Activated CD4-positive, alpha-beta T cell treated with anti-CD3 and anti-CD28 coated beads for 1 hour (primary cell): ENCODE measurements around the gene SOBP.
"Not testable (repeated sequence)": the region's sequence is repeated elsewhere in the genome, so short reads cannot be mapped to it uniquely, and the experiment has no call there.

Source experiments
- DNase-seq: peaks from one replicate; pipeline ENCODE4 v3.0.0-alpha.2; 2020

The SOBP gene

GRCh38 chr6:107490566-107491137, 735 bp downstream of the SOBP start:
- DNase-seq: no peak

DNA sequence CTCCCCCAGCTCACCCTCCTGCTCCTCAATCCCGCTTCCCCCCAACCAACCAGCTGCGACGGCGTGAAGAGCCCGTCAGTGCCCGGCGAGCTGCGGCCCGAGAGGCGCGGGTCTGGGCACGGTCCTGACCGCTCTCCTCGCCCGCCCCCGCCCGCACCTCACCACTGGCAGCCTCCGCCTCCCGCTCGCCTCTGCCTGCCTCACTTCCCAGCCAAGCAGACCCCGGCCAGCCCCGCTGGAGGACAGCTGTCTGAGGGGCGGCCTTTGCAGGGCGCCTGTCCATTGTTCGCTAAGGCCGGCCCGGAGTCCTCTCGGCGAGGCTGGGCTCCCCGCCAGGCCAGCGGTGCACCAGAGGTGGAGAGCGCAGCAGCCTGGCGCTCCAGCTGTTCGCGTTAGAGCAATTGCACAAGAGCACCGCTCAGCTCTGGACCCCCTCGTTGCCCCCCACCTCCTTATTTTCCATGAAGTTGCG, 1.3 kb downstream of the SOBP start:
- no peak for DNase-seq

- no peak for DNase-seq
These were observed 2.1 kb downstream of the SOBP start for GRCh38 chr6:107491760-107492660.

- no peak for DNase-seq
These were observed 3.5 kb downstream of the SOBP start for GRCh38 chr6:107493158-107494057.

DNA sequence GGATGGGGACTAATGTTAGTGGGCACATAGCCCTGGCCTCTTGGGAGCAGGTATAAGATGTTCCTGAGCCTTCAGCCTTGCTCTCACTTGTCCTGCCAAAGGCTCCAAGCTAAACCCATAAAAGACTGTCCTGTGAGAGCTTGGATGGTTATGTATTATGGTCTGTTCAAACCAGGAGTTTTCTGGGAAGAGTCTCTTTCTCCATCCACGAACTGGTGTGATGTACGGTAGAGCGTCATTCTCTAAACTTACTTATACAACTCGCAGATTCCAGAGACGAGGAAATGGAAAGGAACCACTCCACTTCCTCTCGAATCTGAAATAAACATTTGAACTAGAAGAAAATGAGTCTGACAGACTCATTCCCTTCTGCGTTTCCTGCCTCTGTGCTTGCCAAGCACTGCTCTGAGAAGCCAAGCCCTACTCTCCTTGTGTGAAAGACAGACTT, 5.3 kb downstream of the SOBP start:
- no peak for DNase-seq

- no peak for DNase-seq
These were observed 6.1 kb downstream of the SOBP start for GRCh38 chr6:107495971-107496370.

DNA sequence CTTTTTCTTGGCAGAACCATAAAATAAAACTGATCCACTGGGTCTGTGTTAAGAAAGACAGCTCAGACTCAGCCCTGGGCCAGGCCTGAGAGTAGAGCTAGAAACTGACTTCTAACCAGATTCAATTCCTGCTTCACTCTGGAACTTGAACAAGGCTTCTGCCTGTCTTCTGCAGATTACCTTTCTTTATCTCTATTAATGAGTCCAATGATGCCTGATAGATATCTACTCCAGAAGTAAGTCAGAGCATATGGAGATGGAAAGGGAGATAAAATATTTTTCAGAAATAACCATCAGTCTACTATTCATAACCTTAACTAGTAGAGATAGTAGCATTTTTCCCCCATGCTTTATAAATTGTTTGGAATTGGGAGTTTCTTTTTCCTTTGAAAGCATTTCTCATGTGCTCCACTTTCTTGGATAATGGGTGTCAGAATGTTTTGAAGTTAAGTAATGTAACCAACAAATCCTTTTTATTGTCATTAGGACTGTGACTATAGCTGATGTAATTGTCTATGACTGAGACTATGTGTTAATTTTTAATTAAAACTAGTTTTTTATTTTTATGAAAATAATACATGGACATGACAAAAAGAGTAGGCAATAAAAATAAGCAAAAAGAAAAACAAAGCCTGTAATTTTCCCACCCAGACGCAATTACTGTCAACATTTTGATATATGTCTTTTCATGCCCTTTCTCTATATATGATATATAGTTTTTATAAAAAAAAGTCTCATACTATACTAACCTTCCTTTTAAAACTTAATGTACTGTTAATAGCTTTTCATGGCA, 7.2 kb downstream of the SOBP start:
- DNase-seq: no peak

- DNase-seq: no peak
These were observed 14.5 kb downstream of the SOBP start for GRCh38 chr6:107504270-107505026.

- DNase-seq: no peak
These were observed 16.2 kb downstream of the SOBP start for GRCh38 chr6:107506145-107506544.

- no peak for DNase-seq
These were observed 19.6 kb downstream of the SOBP start for GRCh38 chr6:107509506-107509905.

DNA sequence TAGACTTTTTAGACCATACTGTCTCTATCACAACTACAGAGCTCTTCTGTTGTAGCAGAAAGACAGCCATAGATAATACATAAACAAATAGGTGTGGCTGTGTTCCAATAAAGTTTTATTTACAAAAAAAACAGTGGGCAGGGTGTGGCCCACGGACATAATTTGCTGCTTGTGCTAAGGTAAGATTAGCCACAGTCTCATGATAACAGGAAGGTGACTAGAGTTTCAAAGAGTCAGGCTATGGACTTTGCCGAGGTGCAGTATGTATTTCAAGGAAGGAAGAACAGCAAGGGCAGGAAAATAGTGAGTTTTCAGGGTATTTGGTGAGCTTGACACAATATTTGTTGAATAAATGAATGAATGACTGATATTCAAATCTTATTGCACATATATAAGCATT, 20.2 kb downstream of the SOBP start:
- no peak for DNase-seq

- DNase-seq: no peak
These were observed 21.6 kb downstream of the SOBP start for GRCh38 chr6:107511511-107511993.

DNA sequence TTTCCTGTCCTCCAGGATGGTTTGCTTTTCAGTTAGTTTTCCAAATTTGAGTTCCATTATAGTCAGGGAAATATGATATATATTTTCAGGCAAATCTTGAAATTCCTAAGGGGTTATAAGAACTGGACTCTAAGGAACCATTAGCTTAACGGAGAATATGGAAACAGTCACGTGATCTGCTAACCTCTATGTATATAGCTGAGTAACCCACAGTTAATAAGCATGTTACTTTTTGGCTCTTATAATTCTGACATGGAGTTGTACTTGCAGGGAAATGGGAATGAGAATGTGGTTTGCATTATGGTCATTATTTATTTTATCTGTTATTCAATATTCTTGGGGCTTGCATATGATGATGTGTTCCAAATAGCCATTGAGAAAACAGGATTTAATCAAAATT, 23.3 kb downstream of the SOBP start:
- no peak for DNase-seq

GRCh38 chr6:107515955-107516354, 26.0 kb downstream of the SOBP start:
- DNase-seq: no peak

DNA sequence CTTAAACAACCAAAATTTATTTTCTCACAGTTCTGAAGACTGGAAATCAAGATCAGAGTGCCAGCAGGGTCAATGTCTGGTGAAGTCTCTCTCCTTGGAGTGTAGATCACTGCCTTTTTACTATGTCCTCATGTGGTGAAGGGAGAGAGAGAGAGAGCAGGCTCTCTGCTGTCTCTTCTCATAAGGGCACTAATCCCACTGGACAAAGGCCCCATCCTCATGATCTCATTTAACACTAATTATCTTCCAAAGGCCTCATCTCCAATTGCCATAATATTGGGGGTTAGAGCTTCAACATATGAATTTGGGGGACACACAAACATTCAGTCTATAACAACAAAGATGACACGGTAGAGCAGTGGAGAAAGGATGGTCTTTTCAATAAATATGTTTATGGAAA, 27.4 kb downstream of the SOBP start:
- no peak for DNase-seq

DNA sequence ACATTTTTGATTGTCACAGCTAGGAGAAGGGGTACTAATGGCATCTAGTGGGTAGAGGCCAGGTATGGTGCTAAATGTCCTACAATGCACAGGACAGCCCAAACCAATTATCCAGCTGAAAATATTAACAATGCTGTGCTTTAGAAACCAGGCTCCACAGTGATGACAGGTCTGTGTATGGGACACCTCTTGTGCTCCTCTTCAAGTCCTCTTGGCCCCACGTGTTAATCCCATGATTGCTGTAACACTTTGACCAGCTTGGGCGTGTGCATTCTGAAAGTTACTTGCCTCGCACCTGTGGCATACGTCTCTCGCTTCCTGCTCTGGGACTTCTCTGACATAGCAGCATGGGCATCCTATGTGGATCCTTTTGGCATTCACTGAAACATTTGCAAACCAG, 29.3 kb downstream of the SOBP start:
- not testable (repeated sequence) for DNase-seq

- DNase-seq: not testable (repeated sequence)
These were observed 30.8 kb downstream of the SOBP start for GRCh38 chr6:107520706-107521105.

GRCh38 chr6:107523054-107523791, 33.3 kb downstream of the SOBP start:
- no peak for DNase-seq

DNA sequence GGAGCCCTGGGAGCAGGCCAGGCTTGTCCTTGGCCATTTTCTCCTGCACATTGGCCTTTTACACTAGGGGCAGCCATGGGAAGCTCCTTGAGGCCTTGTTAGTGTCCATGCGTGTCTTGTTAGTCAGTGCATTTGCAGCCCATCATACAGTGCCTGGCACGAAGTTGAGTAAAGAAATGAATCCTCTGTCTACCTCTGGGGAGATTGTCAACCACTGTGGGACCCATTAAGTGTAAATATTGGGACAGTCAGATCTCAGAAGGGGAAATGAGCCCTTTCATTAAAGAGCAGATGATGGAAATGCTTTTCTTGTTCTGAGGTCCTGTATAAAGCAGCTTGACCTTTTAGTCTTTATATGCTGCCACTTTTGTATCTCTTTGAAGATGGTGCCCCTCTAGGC, 33.9 kb downstream of the SOBP start:
- no peak for DNase-seq

DNA sequence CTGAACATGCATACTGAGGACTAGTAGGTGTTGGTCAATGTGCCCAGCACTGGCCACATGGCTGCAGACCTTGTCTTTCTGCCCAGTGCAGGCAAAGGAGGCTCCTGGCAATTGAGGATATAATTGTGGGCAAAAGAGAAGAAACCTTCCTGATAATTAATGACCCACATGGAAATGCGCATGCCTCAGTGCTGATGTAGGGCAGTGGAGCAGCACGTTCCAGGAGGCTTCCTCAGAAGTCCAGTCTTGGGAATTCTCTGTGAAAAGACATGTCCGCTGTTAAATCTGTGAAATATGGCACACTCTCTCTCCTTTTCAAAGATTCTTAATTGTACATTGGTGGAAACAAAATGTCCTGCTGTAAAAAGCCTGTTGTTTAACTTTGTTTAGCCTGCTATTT, 34.7 kb downstream of the SOBP start:
- DNase-seq: no peak

DNA sequence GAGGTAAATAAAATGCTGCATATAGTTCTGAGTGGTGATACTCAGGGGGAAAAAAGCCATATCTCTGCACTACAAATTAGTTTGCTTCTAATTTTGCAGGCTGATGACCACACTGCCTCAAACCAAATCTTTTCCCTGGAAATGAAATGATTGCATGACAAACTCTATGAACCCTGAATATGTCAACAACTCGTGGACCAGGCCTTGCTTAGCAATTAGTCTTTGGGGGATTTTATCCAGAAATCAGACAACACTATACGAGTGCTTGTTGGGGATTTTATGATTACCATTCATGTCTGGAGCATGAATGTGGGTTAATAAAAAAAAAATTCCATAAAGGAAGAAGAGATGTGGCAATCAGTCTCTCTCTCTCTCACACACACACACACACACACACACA, 42.0 kb downstream of the SOBP start:
- DNase-seq: no peak
